Effector memory CD8-positive, alpha-beta T cell (primary cell): ENCODE data around the gene LRRC31.

Experiments used
- ATAC-seq: fragments of 150-1000 bp; cut with Tn5 transposase; replicated peaks from 2 replicates; pipeline ENCODE4 v1.10.0; 2021; ENCODE audit warnings: mild to moderate bottlenecking, moderate library complexity
- DNase-seq, 3 experiments: peaks; one replicate each; pipeline ENCODE4 v3.0.0; 2021
- H3K27ac Mint-ChIP-seq, 2 donors: one replicate each; pipeline ENCODE4 v1.8.0; 2022; ENCODE audit warnings: mild to moderate bottlenecking in 2 of 2, mixed read lengths in 2 of 2, moderate library complexity in 2 of 2
- H3K27me3 Mint-ChIP-seq, 2 donors: one replicate each; pipeline ENCODE4 v1.8.0; 2022; ENCODE audit warnings: mixed read lengths in 2 of 2
- H3K36me3 Mint-ChIP-seq: one replicate; pipeline ENCODE4 v1.8.0; 2022; ENCODE audit warnings: mild to moderate bottlenecking, moderate library complexity, mixed read lengths; ENCODE audit not compliant: insufficient read depth
- H3K4me1 Mint-ChIP-seq, 2 donors: one replicate each; pipeline ENCODE4 v1.8.0; 2022; ENCODE audit warnings: low read depth in 2 of 2, mixed read lengths in 2 of 2
- H3K4me3 Mint-ChIP-seq, 2 donors: one replicate each; pipeline ENCODE4 v1.8.0; 2022; ENCODE audit warnings: mild to moderate bottlenecking in 2 of 2, mixed read lengths in 2 of 2, moderate library complexity in 2 of 2
- H3K9me3 Mint-ChIP-seq, 2 donors: one replicate each; pipeline ENCODE4 v1.8.0; 2022; ENCODE audit warnings: mixed read lengths in 2 of 2

Gene LRRC31

DNA sequence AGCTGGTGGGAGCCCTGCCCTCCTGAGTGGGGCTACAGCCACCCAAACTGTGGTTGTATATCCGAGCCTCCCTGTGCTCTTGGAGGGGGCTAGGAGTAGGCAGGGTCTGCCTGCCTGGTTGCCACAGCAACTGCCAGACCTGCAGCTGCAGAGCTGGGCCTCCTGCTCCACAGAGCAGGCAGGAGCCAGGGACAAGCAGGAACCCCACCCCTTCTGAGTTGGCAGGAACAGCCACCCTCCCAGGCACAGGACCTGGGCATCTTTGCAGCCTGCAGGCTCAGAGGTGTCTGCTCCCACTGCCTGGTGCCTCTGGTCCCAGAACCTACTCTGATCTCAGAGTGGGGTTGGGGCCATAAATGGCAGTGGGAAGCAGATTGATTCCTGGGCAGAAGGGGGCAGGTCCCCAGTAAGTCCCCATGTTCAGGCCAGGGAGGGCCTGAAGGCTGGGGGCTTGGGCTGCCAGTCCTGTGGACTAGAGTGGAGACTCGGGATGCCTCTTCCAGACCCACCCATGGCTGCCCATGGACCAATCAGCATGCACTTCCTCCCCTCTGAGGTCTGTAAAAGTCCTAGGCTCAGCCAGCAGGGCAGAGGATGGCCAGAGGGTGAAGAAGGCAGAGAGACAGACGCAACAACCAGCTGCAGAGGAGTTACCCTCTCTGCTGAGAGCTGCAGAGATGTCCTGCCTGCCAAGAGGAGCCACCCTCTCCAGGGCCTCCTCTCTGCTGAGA, 10.3 kb upstream of the LRRC31 start:
- Mint-ChIP-seq H3K27me3 (peaks cover 29 to 38% of the 10 kb centered on the region in 2 donors), H3K27ac (no peak overlapping the region), H3K4me3 (no peak overlapping the region), H3K36me3 (no peaks in the 10 kb centered on the region), H3K9me3 (no peaks in the 10 kb centered on the region), H3K4me1 (no peaks in the 10 kb centered on the region)
- ATAC-seq = no peak
- no peak for DNase-seq

- Mint-ChIP-seq H3K4me1 (no peaks in the 10 kb centered on the region), H3K9me3 (no peaks in the 10 kb centered on the region), H3K27me3 (peaks cover 30 to 41% of the 10 kb centered on the region in 2 donors), H3K27ac (no peak overlapping the region), H3K4me3 (no peak overlapping the region), H3K36me3 (no peaks in the 10 kb centered on the region)
- DNase-seq (no peak), ATAC-seq (no peak)
Observed at GRCh38 chr3:169879013-169879557, 9.3 kb upstream of the LRRC31 start.

- no peaks in the 10 kb centered on the region for H3K36me3 Mint-ChIP-seq
- ATAC-seq = no peak
- H3K27me3 Mint-ChIP-seq = peaks cover 21 to 27% of the 10 kb centered on the region in 2 donors
- H3K4me3 Mint-ChIP-seq = no peak overlapping the region
- H3K9me3 Mint-ChIP-seq = no peaks in the 10 kb centered on the region
- peak overlapping the region in 1 of 2 donors; percentile 9 for H3K27ac Mint-ChIP-seq
- H3K4me1 Mint-ChIP-seq = peaks cover 4 to 5% of the 10 kb centered on the region in 2 donors
- DNase-seq = no peak
Observed at GRCh38 chr3:169871129-169871886, 1.6 kb upstream of the LRRC31 start.

GRCh38 chr3:169868369-169868768, 1.4 kb downstream of the LRRC31 start:
- H3K36me3 Mint-ChIP-seq = no peaks in the 10 kb centered on the region
- peaks cover 20 to 32% of the 10 kb centered on the region in 2 donors for H3K27me3 Mint-ChIP-seq
- H3K4me1 Mint-ChIP-seq = peaks cover 8 to 9% of the 10 kb centered on the region in 2 donors
- no peaks in the 10 kb centered on the region for H3K9me3 Mint-ChIP-seq
- no peak overlapping the region for H3K27ac Mint-ChIP-seq
- DNase-seq = no peak
- no peak for ATAC-seq
- no peak overlapping the region for H3K4me3 Mint-ChIP-seq

- Mint-ChIP-seq H3K4me1 (peaks cover 8 to 10% of the 10 kb centered on the region in 2 donors), H3K27me3 (peaks cover 17 to 32% of the 10 kb centered on the region in 2 donors), H3K36me3 (no peaks in the 10 kb centered on the region), H3K27ac (no peak overlapping the region), H3K9me3 (no peaks in the 10 kb centered on the region), H3K4me3 (no peak overlapping the region)
- ATAC-seq = no peak
- no peak for DNase-seq
Observed at GRCh38 chr3:169867584-169868210, 2.0 kb downstream of the LRRC31 start.

DNA sequence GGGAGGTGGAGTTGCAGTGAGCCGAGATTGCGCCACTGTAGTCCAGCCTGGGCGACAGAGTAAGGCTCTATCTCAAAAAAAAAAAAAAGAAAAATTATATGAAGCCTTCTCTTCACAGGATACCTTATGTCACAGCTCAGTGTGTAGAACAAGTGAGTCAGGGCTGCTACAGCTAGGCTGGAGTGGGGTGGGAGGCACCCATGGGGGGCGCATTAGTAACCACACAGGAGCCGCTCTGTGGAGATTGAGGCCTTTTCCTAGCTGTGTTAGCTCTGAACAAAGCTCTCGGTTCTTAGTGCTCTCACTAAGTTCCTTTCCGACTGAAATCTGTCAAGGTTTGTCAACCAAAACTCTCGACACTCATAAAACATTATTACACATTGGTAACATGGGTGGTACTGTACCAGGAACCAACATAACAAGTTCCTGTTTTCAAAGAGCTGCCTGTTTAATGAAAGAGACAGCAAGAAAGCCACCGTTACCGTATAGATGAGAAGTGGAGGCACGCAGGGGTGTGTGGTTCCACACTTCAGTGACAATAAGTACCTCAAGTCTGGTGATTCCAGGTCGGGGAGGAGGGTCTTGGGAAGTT, 4.5 kb downstream of the LRRC31 start:
- DNase-seq (no peak), ATAC-seq (no peak)
- H3K27me3 Mint-ChIP-seq = peaks cover 19 to 42% of the 10 kb centered on the region in 2 donors
- no peaks in the 10 kb centered on the region for H3K36me3 Mint-ChIP-seq
- no peak overlapping the region for H3K27ac Mint-ChIP-seq
- no peak overlapping the region for H3K4me3 Mint-ChIP-seq
- H3K4me1 Mint-ChIP-seq = peaks cover 4 to 6% of the 10 kb centered on the region in 2 donors
- no peaks in the 10 kb centered on the region for H3K9me3 Mint-ChIP-seq

- DNase-seq (no peak), ATAC-seq (no peak)
- peaks cover 18 to 42% of the 10 kb centered on the region in 2 donors for H3K27me3 Mint-ChIP-seq
- H3K36me3 Mint-ChIP-seq = no peaks in the 10 kb centered on the region
- no peak overlapping the region for H3K27ac Mint-ChIP-seq
- peaks cover 4 to 6% of the 10 kb centered on the region in 2 donors for H3K4me1 Mint-ChIP-seq
- H3K9me3 Mint-ChIP-seq = no peaks in the 10 kb centered on the region
- no peak overlapping the region for H3K4me3 Mint-ChIP-seq
Observed at GRCh38 chr3:169864270-169864669, 5.5 kb downstream of the LRRC31 start.

DNA sequence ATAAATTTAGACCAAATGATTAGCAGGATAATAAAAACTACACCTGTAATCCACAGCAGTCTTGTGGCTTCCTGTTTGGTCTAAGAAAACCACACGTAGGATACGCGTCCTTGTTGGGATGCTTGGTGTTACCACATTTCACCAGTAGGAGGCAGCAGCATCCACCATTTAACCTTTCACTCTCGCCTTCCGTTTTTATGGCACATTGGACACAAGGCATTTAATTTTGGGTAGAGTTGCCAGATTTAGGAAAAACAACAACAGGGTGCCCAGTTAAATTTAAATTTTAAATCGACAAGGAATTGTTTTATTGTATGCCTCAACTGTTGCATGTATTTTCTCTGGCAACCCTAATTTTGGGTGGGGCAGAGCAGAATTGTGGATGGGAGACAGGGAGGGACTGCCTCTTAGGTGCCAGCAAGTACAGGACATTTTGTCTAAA, 6.3 kb downstream of the LRRC31 start:
- H3K27me3 Mint-ChIP-seq = peaks cover 18 to 42% of the 10 kb centered on the region in 2 donors
- H3K36me3 Mint-ChIP-seq = no peaks in the 10 kb centered on the region
- peaks cover 4 to 6% of the 10 kb centered on the region in 2 donors for H3K4me1 Mint-ChIP-seq
- ATAC-seq = peak; percentile 68
- peak; percentile 43 to 56 (median 44) for DNase-seq
- H3K27ac Mint-ChIP-seq = no peak overlapping the region
- H3K9me3 Mint-ChIP-seq = no peaks in the 10 kb centered on the region
- H3K4me3 Mint-ChIP-seq = no peak overlapping the region

GRCh38 chr3:169861871-169862270, 7.9 kb downstream of the LRRC31 start:
- DNase-seq (no peak), ATAC-seq (no peak)
- Mint-ChIP-seq H3K36me3 (no peaks in the 10 kb centered on the region), H3K27me3 (peaks cover 18 to 50% of the 10 kb centered on the region in 2 donors), H3K27ac (no peak overlapping the region), H3K9me3 (no peaks in the 10 kb centered on the region), H3K4me3 (no peak overlapping the region), H3K4me1 (peaks cover 4 to 6% of the 10 kb centered on the region in 2 donors)

- Mint-ChIP-seq H3K36me3 (no peaks in the 10 kb centered on the region), H3K27ac (no peak overlapping the region), H3K4me1 (no peaks in the 10 kb centered on the region), H3K27me3 (peaks cover 26 to 57% of the 10 kb centered on the region in 2 donors), H3K4me3 (no peak overlapping the region), H3K9me3 (no peaks in the 10 kb centered on the region)
- DNase-seq (no peak), ATAC-seq (no peak)
Observed at GRCh38 chr3:169857811-169858210, 11.9 kb downstream of the LRRC31 start.

DNA sequence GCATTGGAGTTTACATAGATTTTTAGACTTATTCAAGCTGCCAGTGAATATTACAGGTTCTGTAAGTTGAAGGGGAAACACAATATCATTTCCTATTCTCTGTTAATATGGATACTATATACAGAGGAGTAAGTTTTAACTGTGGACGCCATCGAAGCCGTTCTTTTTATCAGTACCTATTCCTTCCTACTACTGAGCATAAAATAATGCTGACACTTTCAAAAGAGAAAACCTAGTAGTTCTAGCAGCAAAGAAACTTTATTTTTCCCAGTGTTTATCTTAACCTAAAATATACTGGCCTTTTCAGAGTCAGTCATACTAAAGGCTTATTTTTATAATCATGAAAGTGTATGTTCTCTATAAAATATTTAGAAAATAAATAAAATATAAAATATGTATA, 14.2 kb downstream of the LRRC31 start:
- DNase-seq (no peak), ATAC-seq (no peak)
- Mint-ChIP-seq H3K4me3 (no peak overlapping the region), H3K27me3 (peaks cover 24 to 61% of the 10 kb centered on the region in 2 donors), H3K36me3 (no peaks in the 10 kb centered on the region), H3K27ac (no peak overlapping the region), H3K4me1 (no peaks in the 10 kb centered on the region), H3K9me3 (no peaks in the 10 kb centered on the region)

- no peaks in the 10 kb centered on the region for H3K9me3 Mint-ChIP-seq
- no peak overlapping the region for H3K27ac Mint-ChIP-seq
- DNase-seq = no peak
- no peak overlapping the region for H3K4me3 Mint-ChIP-seq
- no peaks in the 10 kb centered on the region for H3K4me1 Mint-ChIP-seq
- no peak for ATAC-seq
- H3K27me3 Mint-ChIP-seq = peaks cover 32 to 53% of the 10 kb centered on the region in 2 donors
- H3K36me3 Mint-ChIP-seq = no peaks in the 10 kb centered on the region
Observed at GRCh38 chr3:169850618-169851017, 19.1 kb downstream of the LRRC31 start.

- H3K9me3 Mint-ChIP-seq = no peaks in the 10 kb centered on the region
- peaks cover 23 to 37% of the 10 kb centered on the region in 2 donors for H3K27me3 Mint-ChIP-seq
- H3K36me3 Mint-ChIP-seq = peaks cover 4% of the 10 kb centered on the region
- H3K4me3 Mint-ChIP-seq = no peak overlapping the region
- no peaks in the 10 kb centered on the region for H3K4me1 Mint-ChIP-seq
- DNase-seq (no peak), ATAC-seq (no peak)
- no peak overlapping the region for H3K27ac Mint-ChIP-seq
Observed at GRCh38 chr3:169848741-169849140, 21.0 kb downstream of the LRRC31 start.
